ENCODE results near the gene ZNF362. TPM values are rescaled to one million over a fixed set of nuclear protein-coding genes. Genes with fewer than 3 reads are reported as not detected.
"Not testable (repeated sequence)": the region's sequence is repeated elsewhere in the genome, so short reads cannot be mapped to it uniquely, and the experiment has no call there.

Gene ZNF362
- polyA plus RNA-seq, 1 of the 3 experiments (the other 2 are of a cell fraction): 17.1 TPM

DNA sequence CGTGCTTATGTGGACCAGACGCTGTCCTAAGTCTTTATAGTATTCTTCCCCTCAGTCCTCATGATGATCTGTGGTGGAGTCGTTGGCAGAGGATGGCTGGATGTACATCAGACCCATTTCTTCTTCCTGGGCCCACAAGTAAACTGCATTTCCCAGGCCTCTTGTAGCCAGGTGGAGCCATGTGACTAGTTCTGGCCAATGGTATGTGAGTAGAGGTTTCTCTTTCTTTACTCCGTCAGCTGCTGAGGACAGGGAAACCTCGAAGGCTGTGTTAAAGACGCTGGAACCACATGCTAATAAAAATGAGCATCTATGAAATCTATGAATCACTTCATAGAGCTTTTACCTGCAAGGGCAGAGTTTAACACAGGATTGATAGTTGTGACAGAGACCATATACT, 18.7 kb upstream of the ZNF362 start:
- ChIA-PET CTCF (no interaction called here), POLR2A (no interaction called here)
- no peak for DNase-seq

GRCh38 chr1:33238194-33238724, 18.0 kb upstream of the ZNF362 start:
- 95% methylated on average over 6 of the region's 6 CpGs for WGBS (ENCODE audit: low lambda C conversion rate)
- H3K36me3 ChIP-seq (replicated peaks in 1 of 2; ENCODE audit: control insufficient read depth in 1 of 2, insufficient read depth in 2 of 2, low read length in 1 of 2); H3K79me2 ChIP-seq (ENCODE audit: insufficient read depth); POLR2A ChIA-PET; H3K27ac ChIP-seq (ENCODE audit: low read depth in 2 of 2, low read length in 1 of 2); H3K9me2 ChIP-seq; H3K4me2 ChIP-seq; H3K4me1 ChIP-seq (ENCODE audit: control insufficient read depth in 1 of 2, insufficient read depth in 2 of 2, low read depth in 1 of 2, low read length in 1 of 2); H3K9ac ChIP-seq; H3K4me3 ChIP-seq (ENCODE audit: low read depth in 2 of 2, low read length in 1 of 2); H4K20me1 ChIP-seq (ENCODE audit: insufficient read depth); H2AFZ ChIP-seq (ENCODE audit: low read depth); DNase-seq; H3K9me3 ChIP-seq; CTCF ChIA-PET; H3F3A ChIP-seq (replicated peaks; ENCODE audit: insufficient read depth); H3K27me3 ChIP-seq (ENCODE audit: insufficient read depth): not testable (repeated sequence)
- TF ChIP-seq, protein P1, sequence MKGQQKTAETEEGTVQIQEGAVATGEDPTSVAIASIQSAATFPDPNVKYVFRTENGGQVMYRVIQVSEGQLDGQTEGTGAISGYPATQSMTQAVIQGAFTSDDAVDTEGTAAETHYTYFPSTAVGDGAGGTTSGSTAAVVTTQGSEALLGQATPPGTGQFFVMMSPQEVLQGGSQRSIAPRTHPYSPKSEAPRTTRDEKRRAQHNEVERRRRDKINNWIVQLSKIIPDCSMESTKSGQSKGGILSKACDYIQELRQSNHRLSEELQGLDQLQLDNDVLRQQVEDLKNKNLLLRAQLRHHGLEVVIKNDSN (IDR thresholded peaks at IDR 0.05; ENCODE audit: borderline replicate concordance, low read depth): peak; percentile 31; the same call in 1 of the 2 replicates

More for the DNA sequence above, 18.7 kb upstream of the ZNF362 start:
- TF ChIP-seq, protein P1 (IDR thresholded peaks at IDR 0.05; ENCODE audit: borderline replicate concordance, low read depth): peak; percentile 57; the same call in 1 of the 2 replicates
- TF ChIP-seq RXRA (IDR thresholded peaks at IDR 0.05; ENCODE audit: borderline replicate concordance, low read depth) (no peak), RFX5 (IDR thresholded peaks at IDR 0.05; ENCODE audit: low read length) (no peak)
- TF ChIP-seq, protein P2, sequence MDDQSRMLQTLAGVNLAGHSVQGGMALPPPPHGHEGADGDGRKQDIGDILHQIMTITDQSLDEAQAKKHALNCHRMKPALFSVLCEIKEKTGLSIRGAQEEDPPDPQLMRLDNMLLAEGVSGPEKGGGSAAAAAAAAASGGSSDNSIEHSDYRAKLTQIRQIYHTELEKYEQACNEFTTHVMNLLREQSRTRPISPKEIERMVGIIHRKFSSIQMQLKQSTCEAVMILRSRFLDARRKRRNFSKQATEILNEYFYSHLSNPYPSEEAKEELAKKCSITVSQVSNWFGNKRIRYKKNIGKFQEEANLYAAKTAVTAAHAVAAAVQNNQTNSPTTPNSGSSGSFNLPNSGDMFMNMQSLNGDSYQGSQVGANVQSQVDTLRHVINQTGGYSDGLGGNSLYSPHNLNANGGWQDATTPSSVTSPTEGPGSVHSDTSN (IDR thresholded peaks at IDR 0.05): no peak
- no peaks in the 10 kb centered on the region; a peak in 1 of 4 replicates for H3K4me1 ChIP-seq (ENCODE audit: control insufficient read depth in 1 of 2, insufficient read depth in 2 of 2, low read depth in 1 of 2, low read length in 1 of 2)
- no peaks in the 10 kb centered on the region for H4K20me1 ChIP-seq (ENCODE audit: insufficient read depth)
- no peaks in the 10 kb centered on the region for H3K79me2 ChIP-seq (ENCODE audit: insufficient read depth)
- H3K9me2 ChIP-seq: no peaks in the 10 kb centered on the region
- H3K27ac ChIP-seq (ENCODE audit: low read depth in 2 of 2, low read length in 1 of 2): no peak overlapping the region
- H3F3A ChIP-seq (replicated peaks; ENCODE audit: insufficient read depth): no peaks in the 10 kb centered on the region
- no peak overlapping the region for H2AFZ ChIP-seq (ENCODE audit: low read depth)
- H3K4me2 ChIP-seq: no peak overlapping the region
- H3K9ac ChIP-seq: no peak overlapping the region
- no peak overlapping the region for H3K4me3 ChIP-seq (ENCODE audit: low read depth in 2 of 2, low read length in 1 of 2)
- no peaks in the 10 kb centered on the region for H3K9me3 ChIP-seq
- 82% methylated on average over 6 of the region's 6 CpGs for WGBS (ENCODE audit: low lambda C conversion rate)
- H3K36me3 ChIP-seq (replicated peaks in 1 of 2; ENCODE audit: control insufficient read depth in 1 of 2, insufficient read depth in 2 of 2, low read length in 1 of 2): no peaks in the 10 kb centered on the region
- H3K27me3 ChIP-seq (ENCODE audit: insufficient read depth): no peaks in the 10 kb centered on the region

- H3K27ac ChIP-seq (ENCODE audit: low read depth in 2 of 2, low read length in 1 of 2); H3F3A ChIP-seq (replicated peaks; ENCODE audit: insufficient read depth); H4K20me1 ChIP-seq (ENCODE audit: insufficient read depth); H3K4me1 ChIP-seq (ENCODE audit: control insufficient read depth in 1 of 2, insufficient read depth in 2 of 2, low read depth in 1 of 2, low read length in 1 of 2); H3K27me3 ChIP-seq (ENCODE audit: insufficient read depth); H3K36me3 ChIP-seq (replicated peaks in 1 of 2; ENCODE audit: control insufficient read depth in 1 of 2, insufficient read depth in 2 of 2, low read length in 1 of 2); H3K4me3 ChIP-seq (ENCODE audit: low read depth in 2 of 2, low read length in 1 of 2); POLR2A ChIA-PET; H3K9ac ChIP-seq; H3K9me3 ChIP-seq; DNase-seq; H2AFZ ChIP-seq (ENCODE audit: low read depth); H3K4me2 ChIP-seq; CTCF ChIA-PET; H3K9me2 ChIP-seq; H3K79me2 ChIP-seq (ENCODE audit: insufficient read depth): not testable (repeated sequence)
- WGBS (ENCODE audit: low lambda C conversion rate): 77% methylated on average over 9 of the region's 9 CpGs
Measured at GRCh38 chr1:33239410-33239809, 16.9 kb upstream of the ZNF362 start.

Measured in SK-N-SH (cell line).